Activated naive CD4-positive, alpha-beta T cell treated with anti-CD3 and anti-CD28 coated beads, Interleukin-2, amount 50 U/mL, for 72 hours (primary cell): ENCODE data around the gene PGM5. TPM values are rescaled to one million over a fixed set of nuclear protein-coding genes. Genes with fewer than 3 reads are reported as not detected.

Source experiments
- ATAC-seq, 2 donors: fragments of 150-1000 bp; cut with Tn5 transposase; 2 replicates each; pipeline ENCODE4 v1.10.0; 2021; ENCODE audit warnings: mild to moderate bottlenecking in 2 of 2, moderate library complexity in 2 of 2
- DNase-seq, 2 donors: peaks; one replicate each; pipeline ENCODE4 v3.0.0; 2021 to 2022; ENCODE audit warnings: low spot score in 2 of 2
- H3K27ac Mint-ChIP-seq, 2 donors: one replicate each; pipeline ENCODE4 v1.8.0; 2022; ENCODE audit warnings: mild to moderate bottlenecking in 2 of 2, mixed read lengths in 2 of 2
- H3K36me3 Mint-ChIP-seq, 2 donors: one replicate each; pipeline ENCODE4 v1.8.0; 2022; ENCODE audit warnings: mixed read lengths in 2 of 2
- H3K9me3 Mint-ChIP-seq, 2 donors: one replicate each; pipeline ENCODE4 v1.8.0; 2022; ENCODE audit warnings: mixed read lengths in 2 of 2
- total RNA-seq, 2 donors: library from RNA; stranded (reverse); gene quantifications; one replicate each; pipeline ENCODE4 v1.2.3, GENCODE V29; 2022

The PGM5 gene
- total RNA-seq, 2 donors from 2014 or later = not detected

DNA sequence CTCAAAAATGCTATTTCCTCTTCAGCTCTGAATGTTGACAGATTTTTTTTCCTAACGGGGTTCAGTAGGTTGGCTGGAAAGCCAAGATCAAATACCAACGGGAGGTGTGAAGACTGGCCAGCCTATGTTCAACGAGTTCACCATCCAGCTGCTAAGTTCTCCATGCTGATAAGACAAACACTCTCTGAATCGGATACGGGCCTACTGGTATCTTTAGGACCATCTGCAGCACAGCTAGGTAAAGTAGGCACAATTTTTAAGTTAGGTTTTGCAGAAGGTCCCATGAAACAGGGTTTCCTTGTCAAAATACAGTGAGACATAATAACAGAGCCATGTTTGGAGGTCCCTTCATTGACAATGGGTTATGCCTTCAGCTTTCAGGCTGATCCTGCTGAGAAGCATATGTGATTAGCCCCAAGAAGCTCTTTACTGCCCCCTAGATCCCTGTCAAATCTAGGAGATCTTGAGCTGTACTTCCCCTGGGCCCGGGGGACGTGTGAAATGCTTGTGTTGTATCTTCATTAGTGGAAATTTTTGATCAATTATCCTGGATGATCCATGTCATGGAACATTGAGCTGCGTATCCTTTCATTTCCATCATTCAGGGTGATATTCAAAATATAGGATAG lies 60.6 kb downstream of the PGM5 start:
- ATAC-seq (no peak), DNase-seq (peak in 1 of 2 donors; percentile 4)

DNA sequence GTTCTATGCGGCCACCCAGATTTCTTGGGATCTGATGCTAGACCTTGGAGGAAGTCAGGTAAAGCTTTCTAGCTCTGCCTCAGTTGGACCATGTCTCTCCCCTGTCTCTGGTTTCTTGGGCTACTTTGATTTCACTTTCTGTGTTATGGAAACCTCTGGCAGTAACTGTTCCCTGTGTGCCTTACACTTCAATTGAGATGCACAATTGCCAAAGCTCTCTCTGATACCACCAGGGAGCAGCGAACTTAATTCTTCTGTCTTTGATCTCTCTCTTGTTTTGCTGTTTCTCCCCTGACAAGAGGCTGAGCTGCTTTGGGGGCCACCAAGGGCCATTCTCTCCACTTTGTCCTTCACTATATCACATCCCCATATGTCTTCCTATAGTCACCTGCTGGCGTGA lies 61.4 kb downstream of the PGM5 start:
- Mint-ChIP-seq H3K27ac (no peak overlapping the region), H3K9me3 (no peaks in the 10 kb centered on the region), H3K36me3 (no peaks in the 10 kb centered on the region)
- DNase-seq (no peak), ATAC-seq (no peak)

More for the DNA sequence above, 60.6 kb downstream of the PGM5 start:
- Mint-ChIP-seq H3K9me3 (no peaks in the 10 kb centered on the region), H3K27ac (no peak overlapping the region), H3K36me3 (no peaks in the 10 kb centered on the region)

DNA sequence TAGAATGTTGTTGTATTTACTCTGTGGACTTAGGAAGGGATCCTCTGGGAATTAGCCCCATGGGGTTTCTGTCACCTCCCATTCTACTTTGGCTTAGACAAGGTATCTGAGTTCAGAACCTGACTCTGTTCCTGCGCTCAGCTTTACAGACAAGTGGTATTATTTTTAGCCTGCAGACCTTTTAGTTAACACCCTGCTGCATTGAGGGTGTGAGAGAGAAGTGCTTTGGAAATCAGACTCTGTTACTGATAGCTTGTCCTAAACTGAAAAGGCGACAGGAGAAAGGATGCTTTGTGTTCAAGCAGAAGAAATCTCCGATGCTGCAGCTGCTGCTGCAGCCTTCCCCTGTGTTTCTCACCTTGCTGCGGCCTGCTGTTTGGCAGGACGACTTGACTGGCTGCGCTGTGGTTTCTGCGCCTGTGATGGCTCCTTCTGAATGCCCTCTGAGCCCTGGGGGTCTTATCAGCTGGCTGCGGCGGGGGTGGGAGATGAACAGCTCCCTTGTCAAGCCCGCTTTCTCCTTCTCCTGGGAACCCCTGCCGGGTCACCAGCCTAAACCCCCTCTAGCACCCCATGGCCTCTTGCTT lies 61.9 kb downstream of the PGM5 start:
- Mint-ChIP-seq H3K9me3 (no peaks in the 10 kb centered on the region), H3K27ac (no peak overlapping the region), H3K36me3 (no peaks in the 10 kb centered on the region)
- no peak for DNase-seq
- ATAC-seq = no peak

DNA sequence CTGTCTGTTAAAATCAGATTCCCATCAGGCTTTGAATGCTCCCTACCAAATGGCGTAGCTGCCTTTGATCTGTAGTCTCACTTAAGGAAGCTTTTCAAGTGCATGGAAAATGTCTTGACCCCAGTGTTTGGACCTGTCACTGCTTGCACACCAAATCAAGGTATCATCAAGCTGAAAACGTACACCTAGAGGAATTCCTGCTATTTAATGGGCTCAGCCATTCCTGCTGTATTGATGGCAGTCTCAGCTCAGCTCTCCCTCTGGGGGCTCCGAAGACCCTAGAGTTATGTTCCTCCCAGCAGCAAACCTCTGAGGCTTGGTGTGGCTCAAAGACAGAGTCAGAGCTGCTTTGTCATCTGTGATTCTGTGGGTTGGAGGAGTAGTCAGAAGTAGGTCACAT lies 63.5 kb downstream of the PGM5 start:
- no peaks in the 10 kb centered on the region for H3K36me3 Mint-ChIP-seq
- no peak overlapping the region for H3K27ac Mint-ChIP-seq
- DNase-seq (no peak), ATAC-seq (no peak)
- peaks cover 0 to 5% of the 10 kb centered on the region in 2 donors for H3K9me3 Mint-ChIP-seq

DNA sequence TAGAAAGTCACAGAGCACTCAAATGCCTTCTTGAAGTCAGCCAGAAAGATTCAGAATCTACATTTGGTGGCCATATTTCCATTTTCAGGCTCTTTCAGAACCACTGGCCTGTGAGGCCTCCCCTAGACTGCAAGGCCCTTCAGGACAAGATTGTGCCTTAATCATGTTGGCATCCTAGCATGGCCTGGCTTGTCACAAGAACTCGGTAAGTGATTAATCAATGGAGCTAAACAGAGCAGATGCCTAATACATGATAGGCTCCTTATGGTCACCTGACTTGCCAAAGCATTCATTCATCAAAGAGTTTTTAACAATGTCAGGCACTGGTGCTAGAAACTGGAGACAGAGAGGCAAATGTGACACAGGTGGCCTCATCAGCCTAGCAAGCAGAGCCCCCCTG lies 70.3 kb downstream of the PGM5 start:
- DNase-seq (no peak), ATAC-seq (no peak)
- Mint-ChIP-seq H3K9me3 (peaks cover 0 to 5% of the 10 kb centered on the region in 2 donors), H3K27ac (no peak overlapping the region), H3K36me3 (no peaks in the 10 kb centered on the region)

DNA sequence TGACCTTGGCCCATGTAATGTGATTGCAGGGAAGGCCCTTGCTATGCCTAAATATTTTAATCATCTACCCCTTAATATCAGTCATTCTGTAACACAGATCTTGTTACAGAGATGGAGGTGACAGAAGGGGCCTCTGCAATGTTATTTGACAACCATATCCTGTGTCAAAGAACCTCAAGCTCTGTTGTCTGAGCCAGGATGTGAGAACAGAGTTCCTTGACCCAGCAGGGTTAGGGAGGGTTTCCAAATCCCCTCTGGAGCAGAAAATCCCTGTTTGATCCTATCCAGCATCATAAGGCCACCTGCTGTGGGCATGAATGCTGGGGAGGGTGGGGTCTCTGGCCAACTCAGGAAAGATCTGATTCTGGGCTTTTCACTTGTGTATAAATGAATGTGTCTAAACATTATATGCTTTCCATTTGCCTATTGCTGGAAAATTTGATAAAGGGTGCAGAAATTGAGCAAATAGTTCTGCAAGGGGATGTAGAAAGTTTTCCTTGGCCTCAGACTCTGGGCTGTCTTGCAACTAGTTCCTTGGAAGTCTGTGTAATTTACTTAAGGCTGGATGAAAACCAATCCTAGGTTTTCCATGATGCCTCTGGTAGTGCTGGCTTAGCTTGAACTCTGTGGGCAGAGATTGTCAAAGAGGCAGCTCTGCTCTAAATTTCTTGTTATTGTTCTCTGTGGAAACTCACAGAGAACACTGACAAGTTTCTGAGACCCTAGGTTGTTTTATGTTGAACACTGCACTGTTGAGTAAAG lies 71.0 kb downstream of the PGM5 start:
- no peak for ATAC-seq
- Mint-ChIP-seq H3K36me3 (no peaks in the 10 kb centered on the region), H3K27ac (no peak overlapping the region), H3K9me3 (peaks cover 0 to 5% of the 10 kb centered on the region in 2 donors)
- DNase-seq = no peak

DNA sequence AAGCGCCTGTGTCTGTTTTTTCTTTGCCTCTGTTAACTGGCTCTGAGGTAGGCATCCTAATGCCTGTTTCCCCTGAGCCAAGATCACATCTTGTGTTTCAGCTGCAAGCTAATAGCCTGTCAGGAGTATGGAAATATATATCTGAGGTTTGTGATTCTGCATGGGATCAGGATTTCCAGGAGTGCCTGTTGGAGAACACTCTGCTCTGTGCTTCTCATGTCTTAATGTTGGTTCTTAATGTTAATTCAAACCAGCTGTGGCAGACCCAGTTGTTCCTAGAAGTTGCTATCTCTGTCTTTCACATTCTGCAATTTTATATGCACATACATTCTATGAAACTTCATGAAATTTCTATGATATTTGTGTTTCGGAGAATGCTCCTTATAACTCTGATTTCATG lies 72.1 kb downstream of the PGM5 start:
- ATAC-seq (no peak), DNase-seq (no peak)
- no peaks in the 10 kb centered on the region for H3K36me3 Mint-ChIP-seq
- H3K27ac Mint-ChIP-seq = no peak overlapping the region
- H3K9me3 Mint-ChIP-seq = peaks cover 0 to 4% of the 10 kb centered on the region in 2 donors

DNA sequence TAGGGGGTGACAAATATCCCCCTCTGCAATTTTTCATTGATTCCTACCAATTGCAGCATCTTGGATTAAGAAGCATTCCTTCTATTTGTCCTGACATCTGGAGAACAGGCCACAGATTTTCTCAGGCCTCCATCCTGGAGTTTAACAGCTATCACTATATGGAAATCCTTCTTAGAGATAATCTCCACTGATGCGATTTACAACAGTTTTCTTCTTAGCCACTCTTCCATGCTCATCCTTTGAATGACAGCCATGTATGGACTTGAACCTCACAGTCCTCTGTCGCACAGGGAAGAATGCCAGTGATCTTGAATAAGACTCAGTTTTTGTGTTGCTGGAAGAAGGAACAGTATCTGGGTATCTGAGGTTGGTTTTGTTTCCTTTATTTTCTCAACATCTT lies 73.2 kb downstream of the PGM5 start:
- ATAC-seq (no peak), DNase-seq (no peak)
- Mint-ChIP-seq H3K9me3 (no peaks in the 10 kb centered on the region), H3K36me3 (no peaks in the 10 kb centered on the region), H3K27ac (no peak overlapping the region)

DNA sequence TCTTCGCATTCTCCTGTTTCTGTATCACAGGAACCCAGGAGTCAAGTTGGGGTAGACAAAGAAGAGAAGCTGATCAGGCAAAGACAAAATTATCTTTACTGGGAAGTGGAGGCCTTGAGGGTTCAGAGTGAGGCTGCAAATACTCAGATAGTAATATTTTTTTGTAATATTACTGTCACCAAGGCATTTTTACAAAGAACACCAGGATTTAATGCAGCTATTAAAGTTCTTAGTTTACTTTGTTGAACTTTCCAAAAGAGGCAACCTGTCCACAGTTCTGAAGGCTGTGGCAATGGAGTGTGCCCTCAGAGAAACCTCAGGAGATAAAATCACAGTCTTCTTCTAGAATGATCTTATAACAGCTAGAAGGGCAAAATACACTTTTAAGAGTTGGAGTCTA lies 74.9 kb downstream of the PGM5 start:
- H3K36me3 Mint-ChIP-seq = no peaks in the 10 kb centered on the region
- DNase-seq = no peak
- ATAC-seq = no peak

DNA sequence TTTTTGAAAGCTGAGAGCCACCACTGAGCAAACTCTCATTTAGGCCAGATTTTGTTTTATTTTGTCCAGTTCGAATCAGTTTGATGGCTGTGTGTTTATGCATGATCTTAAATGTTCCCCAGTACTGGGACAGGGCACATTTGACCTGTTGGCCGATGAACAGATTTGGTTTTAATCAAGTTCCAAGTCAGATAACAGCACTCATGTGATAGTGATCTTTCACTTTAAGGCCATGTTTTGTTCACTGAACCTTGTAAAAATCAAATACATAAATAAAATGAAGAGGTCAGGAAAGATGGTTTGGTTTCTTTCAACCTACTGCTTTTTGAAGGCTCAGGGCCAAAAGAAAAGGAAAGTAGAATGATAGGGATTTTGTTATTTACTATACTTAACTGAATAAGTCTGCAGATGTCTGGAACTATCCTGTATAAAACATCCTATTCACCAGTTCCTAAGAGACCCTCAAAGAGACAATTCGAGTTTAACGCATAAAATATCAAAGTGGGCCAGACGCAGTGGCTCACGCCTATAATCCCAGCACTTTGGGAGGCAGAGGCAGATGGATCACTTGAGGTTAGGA lies 77.2 kb downstream of the PGM5 start:
- ATAC-seq (no peak), DNase-seq (no peak)
- Mint-ChIP-seq H3K27ac (no peak overlapping the region), H3K9me3 (peaks cover 0 to 4% of the 10 kb centered on the region in 2 donors), H3K36me3 (no peaks in the 10 kb centered on the region)

More for the DNA sequence above, 74.9 kb downstream of the PGM5 start:
- H3K9me3 Mint-ChIP-seq = no peaks in the 10 kb centered on the region
- H3K27ac Mint-ChIP-seq = no peak overlapping the region

DNA sequence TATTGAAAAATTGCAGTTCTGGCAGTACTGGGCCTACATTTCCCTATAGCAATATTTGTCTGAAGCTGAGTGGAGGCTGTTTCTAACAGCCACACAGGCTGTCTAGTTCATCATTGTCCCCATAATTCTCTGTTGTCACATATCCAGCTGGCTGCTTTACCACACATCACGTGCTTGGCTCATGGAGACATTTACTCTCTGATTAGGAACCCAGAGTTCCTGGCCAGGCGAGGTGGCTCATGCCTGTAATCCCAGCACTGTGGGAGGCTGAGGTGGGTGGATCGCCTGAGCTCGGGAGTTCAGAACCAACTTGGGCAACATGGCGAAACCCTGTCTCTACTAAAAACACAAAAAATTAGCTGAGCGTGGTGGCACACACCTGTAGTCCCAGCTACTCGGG lies 81.4 kb downstream of the PGM5 start:
- DNase-seq (no peak), ATAC-seq (no peak)
- Mint-ChIP-seq H3K27ac (no peak overlapping the region), H3K36me3 (no peaks in the 10 kb centered on the region), H3K9me3 (peaks cover 9% of the 10 kb centered on the region in 2 donors)

DNA sequence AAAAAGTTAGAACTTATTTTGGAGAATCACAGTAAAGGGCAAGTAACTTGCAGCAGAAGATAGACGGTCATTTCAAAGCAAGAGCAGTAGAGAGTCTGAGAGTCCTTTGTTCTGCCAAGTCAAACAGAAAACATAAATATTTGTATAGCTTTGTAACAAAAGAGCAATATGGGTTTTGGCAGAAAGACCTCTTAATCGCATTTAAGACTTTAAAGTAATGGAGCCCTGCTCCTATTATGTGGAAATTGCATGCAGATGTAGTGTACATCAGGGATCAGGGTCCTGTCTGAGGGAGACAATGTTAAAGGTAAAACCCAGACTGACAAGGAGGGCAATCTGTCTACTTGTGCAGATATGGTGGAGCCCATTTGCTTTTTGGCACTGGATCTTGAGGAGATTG lies 87.2 kb downstream of the PGM5 start:
- ATAC-seq = no peak
- H3K36me3 Mint-ChIP-seq = no peaks in the 10 kb centered on the region
- peaks cover 5 to 9% of the 10 kb centered on the region in 2 donors for H3K9me3 Mint-ChIP-seq
- no peak for DNase-seq
- H3K27ac Mint-ChIP-seq = no peak overlapping the region

DNA sequence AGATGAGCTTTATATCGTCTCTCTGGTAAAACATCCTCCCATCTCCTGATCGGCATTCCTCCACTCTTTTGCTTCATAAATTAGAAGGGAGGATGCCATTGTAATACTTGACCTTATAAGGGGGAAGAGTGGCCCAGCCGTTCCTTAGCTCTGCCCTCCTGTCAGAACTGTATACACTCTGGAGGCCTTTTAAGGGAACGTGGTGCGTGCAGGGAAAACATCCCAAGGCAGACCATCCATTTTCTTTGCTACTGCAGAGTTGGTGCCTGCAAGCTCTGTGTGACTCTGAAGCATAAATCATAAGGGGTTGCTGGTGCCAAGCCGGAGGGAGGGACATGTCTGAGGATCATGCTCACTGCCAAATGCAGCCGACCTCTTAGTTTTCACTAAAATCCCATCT lies 90.4 kb downstream of the PGM5 start:
- DNase-seq (no peak), ATAC-seq (no peak)
- no peak overlapping the region for H3K27ac Mint-ChIP-seq
- no peaks in the 10 kb centered on the region for H3K9me3 Mint-ChIP-seq
- H3K36me3 Mint-ChIP-seq = no peaks in the 10 kb centered on the region

DNA sequence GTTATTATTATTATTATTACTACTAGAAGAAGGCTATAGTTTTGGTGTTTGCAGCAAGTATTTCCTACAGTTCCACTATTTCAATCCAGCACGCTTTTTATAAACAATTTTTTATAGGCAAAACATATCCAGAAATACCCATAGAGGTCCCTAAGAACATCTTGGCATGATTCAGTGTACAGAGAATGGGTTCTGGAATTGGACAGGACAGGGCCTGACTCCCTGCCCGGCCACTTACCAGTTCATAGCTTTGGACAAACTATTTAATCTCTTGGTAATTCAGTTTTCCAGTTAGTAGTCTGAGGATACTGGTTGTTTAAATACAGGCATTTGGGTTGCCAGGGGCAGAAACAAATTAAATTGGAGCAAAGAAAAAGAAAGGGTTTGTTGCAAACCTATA lies 91.2 kb downstream of the PGM5 start:
- H3K9me3 Mint-ChIP-seq = no peaks in the 10 kb centered on the region
- H3K36me3 Mint-ChIP-seq = no peaks in the 10 kb centered on the region
- no peak for DNase-seq
- ATAC-seq = no peak
- H3K27ac Mint-ChIP-seq = no peak overlapping the region

DNA sequence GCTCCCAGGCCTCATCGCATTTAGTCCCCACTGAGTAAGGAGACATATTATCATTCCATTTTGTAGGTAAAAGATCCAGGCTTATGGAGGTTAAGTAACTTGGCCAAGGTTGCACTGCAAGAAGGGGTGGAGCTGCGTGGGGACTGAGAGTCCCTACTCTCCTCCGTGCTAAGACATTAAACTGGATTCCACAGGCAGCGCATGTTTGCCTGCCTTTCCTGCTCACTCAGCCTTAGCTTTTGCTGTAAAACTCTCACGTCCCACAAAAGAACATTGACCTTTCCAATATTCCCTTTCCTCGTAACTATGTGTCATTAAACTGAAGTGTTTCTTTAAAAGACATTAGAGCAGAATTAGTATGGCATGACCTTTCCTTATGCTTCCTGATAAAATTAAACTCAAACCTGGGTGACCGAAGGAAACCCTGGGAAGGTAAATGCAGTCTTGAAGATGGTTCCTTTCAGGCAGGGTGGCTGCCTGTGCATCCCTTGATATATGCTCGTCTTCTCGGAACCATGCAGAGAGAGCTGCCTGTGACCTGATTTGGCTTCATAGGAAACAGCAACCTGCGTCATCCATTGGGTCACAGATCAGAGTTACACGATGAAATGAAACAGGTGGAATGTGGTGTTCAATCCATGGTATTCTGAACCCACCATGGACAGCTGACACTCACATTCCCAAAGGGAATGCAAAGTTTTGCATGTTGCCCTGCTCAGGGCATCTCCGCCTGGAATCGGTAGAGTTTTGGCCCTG lies 98.3 kb downstream of the PGM5 start:
- Mint-ChIP-seq H3K27ac (no peak overlapping the region), H3K9me3 (no peaks in the 10 kb centered on the region), H3K36me3 (no peaks in the 10 kb centered on the region)
- DNase-seq (no peak), ATAC-seq (no peak)

DNA sequence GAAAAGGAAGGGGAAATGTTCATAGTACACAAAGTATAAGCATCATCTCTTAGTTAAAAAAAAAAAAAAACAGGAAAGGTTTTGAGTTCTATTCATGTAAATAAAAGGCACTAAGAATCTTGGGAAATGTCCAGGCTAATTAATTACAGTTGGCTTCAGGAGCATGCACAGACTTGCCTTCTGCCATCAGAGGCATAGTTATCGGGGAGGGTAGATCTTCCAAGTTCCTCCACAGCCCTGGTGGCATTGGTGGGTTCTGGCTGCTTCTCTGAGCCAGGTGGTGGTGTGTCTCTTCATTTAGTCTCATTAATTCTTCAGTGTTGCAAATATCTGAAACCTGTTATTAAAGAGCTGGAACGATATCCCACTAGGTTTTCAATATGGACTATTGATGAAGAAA lies 99.0 kb downstream of the PGM5 start:
- H3K9me3 Mint-ChIP-seq = no peaks in the 10 kb centered on the region
- no peak overlapping the region for H3K27ac Mint-ChIP-seq
- no peak for ATAC-seq
- H3K36me3 Mint-ChIP-seq = no peaks in the 10 kb centered on the region
- DNase-seq = no peak

DNA sequence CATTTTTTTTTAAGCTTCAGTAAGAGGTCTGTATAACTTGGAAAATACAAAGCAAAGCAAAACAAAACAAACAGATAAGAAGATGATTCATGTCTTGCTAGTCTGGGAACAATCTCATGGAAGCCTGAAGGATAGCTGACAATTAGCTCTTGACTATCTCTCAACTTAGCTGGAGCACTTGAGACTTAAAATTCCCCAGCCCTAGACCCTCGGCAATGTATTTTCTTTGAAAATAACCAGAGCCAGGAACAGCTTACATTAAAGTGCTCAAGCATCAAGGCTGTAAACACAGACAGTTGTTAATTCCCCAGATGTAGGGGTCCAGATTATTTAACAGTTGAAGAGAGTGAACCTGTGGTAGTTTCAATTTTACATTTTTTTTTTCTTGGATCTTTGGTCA lies 101.4 kb downstream of the PGM5 start:
- DNase-seq (no peak), ATAC-seq (no peak)
- Mint-ChIP-seq H3K36me3 (no peaks in the 10 kb centered on the region), H3K9me3 (no peaks in the 10 kb centered on the region), H3K27ac (no peak overlapping the region)
